K562 (cell line): ENCODE measurements around the gene APOC1. TPM values are rescaled to one million over a fixed set of nuclear protein-coding genes. Genes with fewer than 3 reads are reported as not detected.

Experiments used
- ATAC-seq: fragments of 200-7000 bp; cut with Tn5 transposase; 3 replicates; pipeline ENCODE4 v1.9.1; 2020; ENCODE audit warnings: moderate library complexity
- BruUV-seq: library from RNA; stranded (reverse); fragments of 400-500 nt; replicated peaks from 2 replicates; lab custom pipeline; 2021; lab: Mats Ljungman, UMichigan
- CTCF ChIA-PET: fragments of 300-600 bp; formaldehyde crosslinking; extraction: SDS; loops from one replicate; lab custom pipeline; 2021; ENCODE audit warnings: low intra/inter-chr PET ratio; lab: Yijun Ruan, JAX
- POLR2A ChIA-PET: fragments of 300-600, 350-650 bp; sonication (Branson Sonifier 250); formaldehyde crosslinking; extraction: SDS; loops from one replicate; lab custom pipeline; 2021; ENCODE audit warnings: antibody characterized with exemption, inconsistent platforms; lab: Yijun Ruan, JAX
- DNase-seq, 4 experiments: peaks; one replicate each; pipeline versions ENCODE4 v3.0.0 to v3.0.0-alpha.2; 2011 to 2018; ENCODE audit warnings: low spot score in 3 of 4, mixed read lengths in 3 of 4; ENCODE audit errors: extremely low read depth in 1 of 4
- FAIRE-seq: peaks from 2 replicates; lab custom pipeline; 2011; peaks lifted over from hg19 to GRCh38; lab: Jason Lieb, UNC
- H2AFZ ChIP-seq: 2 replicates; pipeline ENCODE4 v1.6.0; 2011; ENCODE audit warnings: low read depth, low read length, control low read depth, inconsistent platforms
- H3K27ac ChIP-seq: fragments of 200-600 bp; 3 replicates; pipeline ENCODE4 v1.8.0; 2011; ENCODE audit warnings: low read depth, mild to moderate bottlenecking, control low read depth, inconsistent platforms, low read length, moderate library complexity, mixed read lengths; ENCODE audit errors: extremely low read depth
- H3K27me3 ChIP-seq, 2 experiments: fragments of 300-600 bp in 1 of 2; 2 replicates in 1 of 2; 3 replicates in 1 of 2; pipeline versions ENCODE4 v1.6.0 to v1.8.0; 2011; ENCODE audit warnings: inconsistent platforms in 2 of 2, low read length in 2 of 2, mild to moderate bottlenecking in 1 of 2, mixed read lengths in 1 of 2, moderate library complexity in 1 of 2; ENCODE audit not compliant: control insufficient read depth in 2 of 2, insufficient read depth in 2 of 2
- H3K36me3 ChIP-seq: fragments of 300-600 bp; 3 replicates; pipeline ENCODE4 v1.8.0; 2011; ENCODE audit warnings: mild to moderate bottlenecking, low read length, inconsistent platforms; ENCODE audit not compliant: control insufficient read depth, insufficient read depth
- H3K4me1 ChIP-seq, 2 experiments: fragments of 200-600 bp in 1 of 2; replicated peaks in 1 of 2; 2 replicates in 1 of 2; 3 replicates in 1 of 2; pipeline versions ENCODE4 v1.5.1 to v1.8.0; 2011; ENCODE audit warnings: inconsistent platforms in 2 of 2, low read length in 2 of 2, mild to moderate bottlenecking in 1 of 2, mixed read lengths in 1 of 2, moderate library complexity in 1 of 2; ENCODE audit not compliant: control insufficient read depth in 2 of 2, insufficient read depth in 2 of 2
- H3K4me2 ChIP-seq: 2 replicates; pipeline ENCODE4 v1.6.1; 2011; ENCODE audit warnings: low read length, control low read depth, inconsistent platforms, mixed read lengths; ENCODE audit not compliant: insufficient read depth
- H3K4me3 ChIP-seq: fragments of 200-600 bp; sonication (generic), shearing (Covaris generic); 2 replicates; pipeline ENCODE4 v1.5.1; 2016; ENCODE audit warnings: control low read depth, inconsistent platforms
- H3K79me2 ChIP-seq: fragments of 200-600 bp; 3 replicates; pipeline ENCODE4 v1.8.0; 2011; ENCODE audit warnings: low read length, inconsistent platforms; ENCODE audit not compliant: control insufficient read depth, insufficient read depth
- H3K9ac ChIP-seq, 2 experiments: 2 replicates each; pipeline versions ENCODE4 v1.6.0 to v1.6.1; 2011; ENCODE audit warnings: low read depth in 2 of 2, low read length in 2 of 2, control low read depth in 1 of 2, inconsistent platforms in 1 of 2, mild to moderate bottlenecking in 1 of 2, mixed read lengths in 1 of 2; ENCODE audit not compliant: insufficient read depth in 1 of 2
- H3K9me1 ChIP-seq: one replicate; pipeline ENCODE4 v1.6.0; 2011; ENCODE audit warnings: inconsistent platforms, mild to moderate bottlenecking, low read length, moderate library complexity; ENCODE audit not compliant: control insufficient read depth, insufficient read depth
- H3K9me3 ChIP-seq: replicated peaks from 2 replicates; pipeline ENCODE4 v1.5.1; 2011; ENCODE audit warnings: low read depth, low read length, inconsistent platforms; ENCODE audit not compliant: control insufficient read depth, insufficient read depth
- H4K20me1 ChIP-seq: replicated peaks from 2 replicates; pipeline ENCODE4 v1.6.1; 2011; ENCODE audit warnings: low read length, inconsistent platforms, mixed read lengths; ENCODE audit not compliant: control insufficient read depth, insufficient read depth
- CHD2 ChIP-seq: IDR thresholded peaks from 2 replicates; pipeline ENCODE4 v1.6.1; 2011; ENCODE audit warnings: low read depth, low read length
- NRF1 ChIP-seq, 2 experiments: fragments of 450-650 bp; IDR thresholded peaks in 1 of 2; conservative IDR thresholded peaks in 1 of 2; 2 replicates each; pipeline ENCODE4 v1.6.1; 2014; ENCODE audit warnings: mild to moderate bottlenecking in 2 of 2
- PATZ1 ChIP-seq: fragments of 250-450 bp; sonication (Bioruptor Pico); IDR thresholded peaks from 2 replicates; pipeline ENCODE4 v1.5.0; 2020; ENCODE audit warnings: mild to moderate bottlenecking, borderline replicate concordance
- ZNF232 ChIP-seq: sonication (generic); formaldehyde crosslinking; IDR thresholded peaks from 2 replicates; pipeline ENCODE4 v1.8.0; 2022; ENCODE audit warnings: mild to moderate bottlenecking, missing genetic modification reagents
- ZNF280A ChIP-seq: fragments of 450-650 bp; IDR thresholded peaks from 2 replicates; pipeline ENCODE4 v1.6.1; 2018; ENCODE audit warnings: mild to moderate bottlenecking, low read depth; ENCODE audit not compliant: partially characterized antibody
- ZNF384 ChIP-seq: IDR thresholded peaks from 2 replicates; pipeline ENCODE4 v1.6.1; 2012; ENCODE audit warnings: low read depth, low read length, improper control_type of control experiment
- WGBS: fragments of 100-300 bp; shearing (Covaris generic); methylation state at CpG from one replicate; pipeline ENCODE4 v1.1.6; 2016; ENCODE audit warnings: low coverage, mixed read lengths; ENCODE audit not compliant: insufficient coverage; ENCODE audit errors: missing lambda C conversion rate; 5-methylcytosine and 5-hydroxymethylcytosine counted together
- in situ Hi-C: fragments of 300-500 bp; cut with MboI; formaldehyde crosslinking; loops from 4 replicates; pipeline ENCODE4 v1.15.0; 2018; ENCODE audit warnings: inconsistent platforms, mixed read lengths
- intact Hi-C: fragments of 100-400 bp; cut with micrococcal nuclease; formaldehyde crosslinking; loops from 2 replicates; pipeline ENCODE4 v1.14.2; 2022
- polyA plus RNA-seq, 8 experiments: library from polyadenylated mRNA; depleted of rRNA in 4 of 8; stranded (reverse) in 5 of 8; unstranded in 3 of 8; fragments of >200 nt; fragmentation: Nextera tagmentation in 2 of 8; fragmentation: Illumina TruSeq in 1 of 8; extraction: Ambion mirVana in 2 of 8; extraction: Trizol in 1 of 8; gene quantifications; 2 replicates each; pipeline versions ENCODE4 v1.2.1 to v1.2.3, GENCODE V29; 2011 to 2014; ENCODE audit warnings: inconsistent platforms in 1 of 8, missing spikeins in 1 of 8
- total RNA-seq, 7 experiments: library from RNA; depleted of rRNA in 6 of 7; stranded (reverse); fragments of >200 nt in 6 of 7; fragmentation: Illumina TruSeq in 2 of 7; extraction: Trizol in 2 of 7; gene quantifications; 2 replicates each; pipeline versions ENCODE4 v1.2.1 to v1.2.3, GENCODE V29; 2011 to 2021; ENCODE audit warnings: low replicate concordance in 1 of 7

Gene APOC1
- total and polyA plus RNA-seq, 9 of the 15 experiments (the other 6 are each of a cell fraction or from before 2014, with no cell fraction given), result 115 to 408 (median 220) TPM

GRCh38 chr19:44872661-44873060 is 41.7 kb upstream of the APOC1 start:
- no peaks in the 10 kb centered on the region for H3K79me2 ChIP-seq
- no peaks in the 10 kb centered on the region for H4K20me1 ChIP-seq
- 95% methylated on average over 4 of the region's 4 CpGs for WGBS
- no peak for TF ChIP-seq NRF1 (conservative IDR thresholded peaks at IDR 0.05 in 1 of 2, IDR thresholded peaks at IDR 0.05 in 1 of 2)
- TF ChIP-seq ZNF232, result no peak
- TF ChIP-seq CHD2, result no peak
- TF ChIP-seq PATZ1, result no peak
- no peak for TF ChIP-seq ZNF280A
- TF ChIP-seq ZNF384, result no peak
- BruUV-seq, result no TSS peak
- DNase-seq, result peak in 1 of 4 experiments; percentile 28
- H2AFZ ChIP-seq, result no peak overlapping the region
- no peak overlapping the region for H3K4me3 ChIP-seq
- POLR2A ChIA-PET, result interaction anchor here (0.9 kb wide), 1 partner anchor 17 kb away, joined by 3 read pairs; no protein-coding TSS in a partner anchor
- peaks cover 0 to 4% of the 10 kb centered on the region in 2 experiments; a peak in 1 of 5 replicates for H3K4me1 ChIP-seq
- H3K9me1 ChIP-seq, result no peaks in the 10 kb centered on the region
- FAIRE-seq, result no peak
- H3K27ac ChIP-seq, result no peak overlapping the region
- no peak overlapping the region for H3K4me2 ChIP-seq
- intact Hi-C loops (no loop called here), in situ Hi-C loops (no loop called here)
- H3K9me3 ChIP-seq, result no peaks in the 10 kb centered on the region
- H3K9ac ChIP-seq, result no peak overlapping the region
- CTCF ChIA-PET, result no interaction called here
- no peak for ATAC-seq
- peaks cover 64% of the 10 kb centered on the region for H3K36me3 ChIP-seq
- H3K27me3 ChIP-seq, result no peaks in the 10 kb centered on the region
